Liver (tissue), 9 donors: ENCODE results near the gene DDX46. TPM values are rescaled to one million over a fixed set of nuclear protein-coding genes. Genes with fewer than 3 reads are reported as not detected.
A peak's percentile ranks its signal among the peaks of the same experiment; 100 is the strongest.

ENCODE experiments used
- DNase-seq: peaks from one replicate; pipeline ENCODE4 v3.0.0-alpha.2; 2017; ENCODE audit warnings: low spot score
- H3K27ac ChIP-seq, 2 donors: one replicate each; pipeline ENCODE4 v1.7.0; 2013; ENCODE audit warnings: inconsistent platforms in 2 of 2, low read length in 2 of 2, control low read depth in 1 of 2, low read depth in 1 of 2, mild to moderate bottlenecking in 1 of 2
- H3K27me3 ChIP-seq, 4 donors: one replicate each; pipeline versions ENCODE4 v1.6.1 to v1.7.0; 2013; ENCODE audit warnings: low read length in 3 of 4, inconsistent platforms in 1 of 4, mild to moderate bottlenecking in 1 of 4, moderate library complexity in 1 of 4; ENCODE audit not compliant: control insufficient read depth in 4 of 4, insufficient read depth in 4 of 4
- H3K36me3 ChIP-seq, 4 donors: one replicate each; pipeline versions ENCODE4 v1.6.1 to v1.7.0; 2013; ENCODE audit warnings: low read length in 3 of 4, mild to moderate bottlenecking in 3 of 4, low read depth in 1 of 4, moderate library complexity in 1 of 4; ENCODE audit not compliant: control insufficient read depth in 4 of 4, insufficient read depth in 3 of 4
- H3K4me1 ChIP-seq, 4 donors: one replicate each; pipeline versions ENCODE4 v1.6.1 to v1.7.0; 2013; ENCODE audit warnings: low read length in 3 of 4, mild to moderate bottlenecking in 3 of 4, moderate library complexity in 1 of 4; ENCODE audit not compliant: control insufficient read depth in 4 of 4, insufficient read depth in 4 of 4
- H3K4me3 ChIP-seq, 3 donors: one replicate each; pipeline versions ENCODE4 v1.6.1 to v1.7.0; 2013; ENCODE audit warnings: low read length in 3 of 3, control low read depth in 1 of 3, low read depth in 1 of 3, mild to moderate bottlenecking in 1 of 3
- H3K9ac ChIP-seq, 2 donors: one replicate each; pipeline ENCODE4 v1.7.0; 2013; ENCODE audit warnings: low read length in 2 of 2, mild to moderate bottlenecking in 2 of 2, moderate library complexity in 2 of 2, control low read depth in 1 of 2, low read depth in 1 of 2
- H3K9me3 ChIP-seq, 4 donors: one replicate each; pipeline versions ENCODE4 v1.6.1 to v1.7.0; 2013; ENCODE audit warnings: low read length in 3 of 4; ENCODE audit not compliant: control insufficient read depth in 4 of 4
- ATF3 ChIP-seq: IDR thresholded peaks from 2 replicates; pipeline ENCODE4 v1.6.1; 2016; ENCODE audit warnings: antibody characterized with exemption
- CTCF ChIP-seq: fragments of 150-350 bp; IDR thresholded peaks from 2 replicates; pipeline ENCODE4 v1.5.1; 2017; ENCODE audit warnings: improper control_type of control experiment, low read depth, low read length; ENCODE audit not compliant: missing input control
- EGR1 ChIP-seq, 2 donors: IDR thresholded peaks; 2 replicates each; pipeline ENCODE4 v1.6.1; 2016 to 2018; ENCODE audit warnings: antibody characterized with exemption in 2 of 2, low read depth in 2 of 2
- FOXA1 ChIP-seq: IDR thresholded peaks from 2 replicates; pipeline ENCODE4 v1.6.1; 2016; ENCODE audit warnings: antibody characterized with exemption
- FOXA2 ChIP-seq: IDR thresholded peaks from 2 replicates; pipeline ENCODE4 v1.6.1; 2016; ENCODE audit warnings: antibody characterized with exemption
- GABPA ChIP-seq, 2 donors: IDR thresholded peaks in 1 of 2; conservative IDR thresholded peaks in 1 of 2; 2 replicates each; pipeline ENCODE4 v1.6.1; 2016; ENCODE audit warnings: antibody characterized with exemption in 2 of 2, mild to moderate bottlenecking in 1 of 2, moderate library complexity in 1 of 2
- HNF4A ChIP-seq, 2 donors: conservative IDR thresholded peaks; 2 replicates each; pipeline ENCODE4 v1.6.1; 2016; ENCODE audit warnings: antibody characterized with exemption in 2 of 2, mild to moderate bottlenecking in 2 of 2
- HNF4G ChIP-seq: IDR thresholded peaks from 2 replicates; pipeline ENCODE4 v1.6.1; 2016; ENCODE audit warnings: antibody characterized with exemption
- JUND ChIP-seq, 2 donors: IDR thresholded peaks; 2 replicates each; pipeline ENCODE4 v1.6.1; 2016; ENCODE audit warnings: antibody characterized with exemption in 2 of 2
- MAX ChIP-seq: IDR thresholded peaks from 2 replicates; pipeline ENCODE4 v1.6.1; 2016; ENCODE audit warnings: antibody characterized with exemption
- NR2F2 ChIP-seq: IDR thresholded peaks from 2 replicates; pipeline ENCODE4 v1.6.1; 2016; ENCODE audit warnings: antibody characterized with exemption
- RAD21 ChIP-seq, 2 donors: IDR thresholded peaks; 2 replicates each; pipeline ENCODE4 v1.6.1; 2016; ENCODE audit warnings: antibody characterized with exemption in 2 of 2, mild to moderate bottlenecking in 2 of 2
- REST ChIP-seq: IDR thresholded peaks from 2 replicates; pipeline ENCODE4 v1.6.1; 2016; ENCODE audit warnings: antibody characterized with exemption, mild to moderate bottlenecking
- RXRA ChIP-seq, 2 donors: IDR thresholded peaks; 2 replicates each; pipeline ENCODE4 v1.6.1; 2017 to 2018; ENCODE audit warnings: antibody characterized with exemption in 2 of 2, mild to moderate bottlenecking in 1 of 2
- SP1 ChIP-seq: IDR thresholded peaks from 2 replicates; pipeline ENCODE4 v1.6.1; 2018; ENCODE audit warnings: antibody characterized with exemption, mild to moderate bottlenecking
- TAF1 ChIP-seq: conservative IDR thresholded peaks from 2 replicates; pipeline ENCODE4 v1.6.1; 2016; ENCODE audit warnings: antibody characterized with exemption, mild to moderate bottlenecking
- YY1 ChIP-seq: IDR thresholded peaks from 2 replicates; pipeline ENCODE4 v1.6.1; 2016; ENCODE audit warnings: antibody characterized with exemption, mild to moderate bottlenecking
- ZBTB33 ChIP-seq: IDR thresholded peaks from 2 replicates; pipeline ENCODE4 v1.6.1; 2016; ENCODE audit warnings: antibody characterized with exemption
- WGBS: extraction: QIAGEN DNeasy Blood & Tissue Kit; methylation state at CpG from one replicate; pipeline ENCODE4 v1.1.7; 2013; 5-methylcytosine and 5-hydroxymethylcytosine counted together
- polyA plus RNA-seq, 2 donors: library from polyadenylated mRNA; stranded (reverse) in 1 of 2; unstranded in 1 of 2; fragments of 200-250 nt in 1 of 2; fragments of >200 nt in 1 of 2; fragmentation: Nextera tagmentation in 1 of 2; extraction: Ambion mirVana in 1 of 2; gene quantifications; one replicate each; pipeline versions ENCODE4 v1.2.1 to v1.2.3, GENCODE V29; 2013 to 2015
- total RNA-seq, 2 donors: library from RNA; depleted of rRNA; stranded (reverse); fragments of >200 nt; gene quantifications; one replicate each; pipeline ENCODE4 v1.2.3, GENCODE V29; 2014
- donor health status: healthy.
- donor health status: healthy.
- donor health status: healthy.
- donor health status: healthy.
- donor health status: healthy.

The DDX46 gene
- total and polyA plus RNA-seq, 4 donors: 11.2 to 24.3 (median 16.0) TPM

- TF ChIP-seq FOXA1 (peak; percentile 35), ATF3 (no peak), HNF4A (conservative IDR thresholded peaks at IDR 0.05) (peak in 1 of 2 donors; percentile 30), EGR1 (IDR thresholded peaks at IDR 0.05; ENCODE audit: low read depth in 2 of 2) (no peak), GABPA (IDR thresholded peaks at IDR 0.05 in 1 of 2, conservative IDR thresholded peaks at IDR 0.05 in 1 of 2) (peak in 1 of 2 donors; percentile 53), MAX (no peak), TAF1 (peak; percentile 63), NR2F2 (peak; percentile 62), RAD21 (IDR thresholded peaks at IDR 0.05) (peak in 1 of 2 donors; percentile 52), HNF4G (no peak), FOXA2 (no peak), CTCF (no peak), JUND (IDR thresholded peaks at IDR 0.05) (no peak), SP1 (peak; percentile 52), YY1 (peak; percentile 100), ZBTB33 (no peak), REST (no peak), RXRA (IDR thresholded peaks at IDR 0.05) (peak; percentile 51 to 88)
- Histone ChIP-seq H3K36me3 (no peaks in the 10 kb centered on the region), H3K9me3 (no peaks in the 10 kb centered on the region), H3K27me3 (no peaks in the 10 kb centered on the region), H3K9ac (peak within 1 kb of the TSS; percentile 78 to 89), H3K4me1 (peaks cover 0 to 11% (median 5%) of the 10 kb centered on the region in 4 donors), H3K27ac (peak within 1 kb of the TSS; percentile 73 to 87), H3K4me3 (peak within 1 kb of the TSS; percentile 71 to 82 (median 81))
- DNase-seq: peak; percentile 86
- 3% methylated on average over 79 of the region's 79 CpGs for WGBS
These were observed 115.6 kb downstream of the DDX46 start, which contains the start of gene TXNDC15 for GRCh38 chr5:134873987-134874830. Gene TXNDC15 (plus strand): TSS chr5:134874371. CDS start chr5:134874428, 57 bp downstream.
